Subcutaneous adipose tissue (tissue), 4 donors: ENCODE data around the gene MRNIP. TPM values are rescaled to one million over a fixed set of nuclear protein-coding genes. Genes with fewer than 3 reads are reported as not detected.

Source experiments
- CTCF ChIP-seq: fragments of 450-650 bp; IDR thresholded peaks from one replicate; pipeline ENCODE4 v1.5.1; 2016; ENCODE audit warnings: low read depth, mild to moderate bottlenecking, control low read depth, antibody characterized with exemption, moderate library complexity
- total RNA-seq, 4 donors: library from RNA; depleted of rRNA; stranded (reverse); fragments of >200 nt; gene quantifications; one replicate each; pipeline ENCODE4 v1.1.0, GENCODE V29; 2016

MRNIP gene
- total RNA-seq, 4 donors from 2014 or later = 14.5 to 46.0 (median 31.0) TPM

DNA sequence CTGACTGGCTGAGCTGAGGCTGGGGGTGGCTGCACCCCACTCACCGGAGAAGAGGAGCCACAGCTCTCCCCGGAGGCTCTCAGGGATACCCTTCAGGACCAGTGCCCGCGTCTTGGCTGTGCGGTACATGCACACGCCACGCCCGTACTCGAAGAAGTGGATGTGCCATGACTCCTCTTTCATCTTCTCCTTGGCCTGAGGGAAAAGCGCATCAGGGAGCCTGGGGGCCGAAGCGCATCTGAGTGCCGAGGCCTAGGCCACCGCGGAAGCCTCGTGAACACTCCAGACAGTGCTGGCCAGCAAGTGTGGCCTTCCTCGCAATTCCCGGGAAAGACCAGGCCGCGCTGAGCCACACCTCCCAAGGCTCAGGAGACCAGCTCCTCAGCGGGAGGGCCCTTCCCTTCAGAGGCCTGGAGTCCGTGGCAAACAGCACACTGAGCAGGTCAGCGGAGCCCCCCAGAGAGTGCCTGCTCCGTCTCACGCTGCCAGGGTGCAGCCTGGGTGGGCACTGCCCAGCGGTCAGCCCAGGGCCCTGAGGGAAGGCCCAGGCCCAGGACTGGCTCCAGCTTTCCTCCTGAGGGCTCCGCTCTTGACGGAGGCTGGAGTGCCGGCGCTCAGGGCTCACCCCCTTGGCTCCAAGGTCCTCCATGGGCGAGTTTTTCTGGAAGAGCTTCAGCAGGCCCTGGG lies 20.5 kb upstream of the MRNIP start:
- TF ChIP-seq CTCF = no peak

GRCh38 chr5:179878222-179879002 lies 19.8 kb upstream of the MRNIP start:
- TF ChIP-seq CTCF = no peak

DNA sequence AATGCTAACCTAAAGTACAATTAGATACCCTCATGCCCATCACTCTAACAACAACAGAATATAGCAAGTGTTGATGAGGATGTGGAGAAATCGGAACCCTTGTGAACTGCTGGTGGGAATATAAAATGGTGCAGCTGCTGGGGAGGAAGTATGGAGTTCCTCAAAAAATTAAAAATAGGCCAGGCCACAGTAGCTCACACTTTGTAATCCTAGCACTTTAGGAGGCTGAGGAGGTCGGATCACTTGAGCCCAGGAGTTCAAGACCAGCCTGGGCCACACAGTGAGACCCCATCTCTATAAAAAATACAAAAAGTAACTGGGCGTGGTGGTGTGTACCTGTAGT lies 18.0 kb upstream of the MRNIP start:
- no peak for TF ChIP-seq CTCF

GRCh38 chr5:179875741-179876609 lies 17.4 kb upstream of the MRNIP start:
- TF ChIP-seq CTCF = no peak

- TF ChIP-seq CTCF = no peak
These were observed 16.1 kb upstream of the MRNIP start for GRCh38 chr5:179874536-179875292.

- no peak for TF ChIP-seq CTCF
These were observed 15.5 kb upstream of the MRNIP start for GRCh38 chr5:179874136-179874535.
